HepG2 (cell line): ENCODE measurements around the gene RGS10. TPM values are rescaled to one million over a fixed set of nuclear protein-coding genes. Genes with fewer than 3 reads are reported as not detected.
A peak's percentile ranks its signal among the peaks of the same experiment; 100 is the strongest.

Experiments
- ATAC-seq: fragments of 200-7000 bp; cut with Tn5 transposase; 3 replicates; pipeline ENCODE4 v1.9.1; 2020; ENCODE audit warnings: mild to moderate bottlenecking, moderate library complexity
- BruUV-seq: library from RNA; stranded (reverse); fragments of 400-500 nt; replicated peaks from 2 replicates; lab custom pipeline; 2021; lab: Mats Ljungman, UMichigan
- CTCF ChIA-PET: fragments of 300-600 bp; formaldehyde crosslinking; extraction: SDS; loops from one replicate; lab custom pipeline; 2021; ENCODE audit warnings: low total read pairs, inconsistent platforms, low intra/inter-chr PET ratio; lab: Yijun Ruan, JAX
- POLR2A ChIA-PET: fragments of 350-600 bp; sonication (Branson Sonifier 250); formaldehyde crosslinking; loops from one replicate; lab custom pipeline; 2020; ENCODE audit warnings: antibody characterized with exemption, inconsistent platforms; lab: Yijun Ruan, JAX
- DNase-seq: peaks from one replicate; pipeline ENCODE4 v3.0.0-alpha.2; 2015; ENCODE audit warnings: low spot score
- FAIRE-seq: peaks from 3 replicates; lab custom pipeline; 2011; peaks lifted over from hg19 to GRCh38; lab: Jason Lieb, UNC
- H2AFZ ChIP-seq: one replicate; pipeline ENCODE4 v1.6.1; 2011; ENCODE audit warnings: low read length, inconsistent platforms
- H3K27ac ChIP-seq: fragments of 300-600 bp; 3 replicates; pipeline ENCODE4 v1.8.0; 2011; ENCODE audit warnings: mixed run types, mild to moderate bottlenecking, mixed read lengths, low read length, inconsistent platforms; ENCODE audit not compliant: insufficient read depth; ENCODE audit errors: extremely low read length
- H3K27me3 ChIP-seq, 2 experiments: fragments of 200-600 bp in 1 of 2; 2 replicates in 1 of 2; 3 replicates in 1 of 2; pipeline versions ENCODE4 v1.6.0 to v1.8.0; 2011; ENCODE audit warnings: low read length in 2 of 2, mild to moderate bottlenecking in 2 of 2, moderate library complexity in 2 of 2, inconsistent platforms in 1 of 2; ENCODE audit not compliant: insufficient read depth in 2 of 2, control insufficient read depth in 1 of 2
- H3K36me3 ChIP-seq, 2 experiments: fragments of 200-600 bp in 1 of 2; replicated peaks in 1 of 2; 2 replicates in 1 of 2; 3 replicates in 1 of 2; pipeline versions ENCODE4 v1.5.1 to v1.8.0; 2011; ENCODE audit warnings: low read length in 2 of 2, inconsistent platforms in 1 of 2; ENCODE audit not compliant: insufficient read depth in 2 of 2, control insufficient read depth in 1 of 2
- H3K4me1 ChIP-seq: 2 replicates; pipeline ENCODE4 v1.5.1; 2012; ENCODE audit warnings: low read length, inconsistent platforms; ENCODE audit not compliant: insufficient read depth
- H3K4me2 ChIP-seq: 2 replicates; pipeline ENCODE4 v1.6.0; 2011; ENCODE audit warnings: low read depth, low read length, inconsistent platforms
- H3K4me3 ChIP-seq, 3 experiments: fragments of 200-600 bp in 1 of 3; sonication (generic), shearing (Covaris generic) in 1 of 3; replicated peaks in 1 of 3; 2 replicates each; pipeline ENCODE4 v1.5.1; 2011 to 2016; ENCODE audit warnings: low read length in 3 of 3, inconsistent platforms in 2 of 3, low read depth in 2 of 3, mild to moderate bottlenecking in 2 of 3, control low read depth in 1 of 3, mixed read lengths in 1 of 3; ENCODE audit not compliant: insufficient read depth in 1 of 3
- H3K79me2 ChIP-seq: one replicate; pipeline ENCODE4 v1.6.1; 2011; ENCODE audit warnings: low read length, inconsistent platforms; ENCODE audit not compliant: insufficient read depth
- H3K9ac ChIP-seq: 2 replicates; pipeline ENCODE4 v1.6.0; 2011; ENCODE audit warnings: mild to moderate bottlenecking, low read depth, low read length, inconsistent platforms; ENCODE audit not compliant: insufficient read depth
- H3K9me3 ChIP-seq: 2 replicates; pipeline ENCODE4 v1.5.1; 2012; ENCODE audit warnings: mild to moderate bottlenecking, low read length
- H4K20me1 ChIP-seq: 2 replicates; pipeline ENCODE4 v1.6.0; 2011; ENCODE audit warnings: inconsistent platforms, mild to moderate bottlenecking, low read length, moderate library complexity; ENCODE audit not compliant: insufficient read depth
- CEBPG ChIP-seq: IDR thresholded peaks from 2 replicates; pipeline ENCODE4 v1.6.1; 2016
- MAFF ChIP-seq: IDR thresholded peaks from 2 replicates; pipeline ENCODE4 v1.6.1; 2011; ENCODE audit warnings: low read depth, low read length, improper control_type of control experiment
- MAFK ChIP-seq, 2 experiments: IDR thresholded peaks in 1 of 2; conservative IDR thresholded peaks in 1 of 2; 2 replicates each; pipeline ENCODE4 v1.6.1; 2011; ENCODE audit warnings: improper control_type of control experiment in 2 of 2, low read length in 2 of 2
- MIXL1 ChIP-seq: IDR thresholded peaks from 2 replicates; pipeline ENCODE4 v1.6.1; 2016
- MYC ChIP-seq: sonication (generic); formaldehyde crosslinking; IDR thresholded peaks from 2 replicates; pipeline ENCODE4 v1.9.0; 2021; ENCODE audit warnings: missing genetic modification reagents, borderline replicate concordance
- RFXAP ChIP-seq: sonication (generic); formaldehyde crosslinking; IDR thresholded peaks from 2 replicates; pipeline ENCODE4 v1.4.0; 2020; ENCODE audit warnings: missing genetic modification reagents, borderline replicate concordance
- SOX5 ChIP-seq: IDR thresholded peaks from 2 replicates; pipeline ENCODE4 v1.6.1; 2016; ENCODE audit warnings: borderline replicate concordance
- TBL1XR1 ChIP-seq: fragments of 150-350 bp; IDR thresholded peaks from 2 replicates; pipeline ENCODE4 v1.6.1; 2014; ENCODE audit warnings: borderline replicate concordance, low read length; ENCODE audit not compliant: partially characterized antibody
- ZNF225 ChIP-seq: sonication (generic); formaldehyde crosslinking; IDR thresholded peaks from 2 replicates; pipeline ENCODE4 v1.4.0; 2020; ENCODE audit warnings: mild to moderate bottlenecking, missing genetic modification reagents
- ZNF230 ChIP-seq: sonication (generic); formaldehyde crosslinking; IDR thresholded peaks from 2 replicates; pipeline ENCODE4 v1.4.0; 2020; ENCODE audit warnings: mild to moderate bottlenecking, missing genetic modification reagents
- ZNF362 ChIP-seq: sonication (generic); formaldehyde crosslinking; IDR thresholded peaks from 2 replicates; pipeline ENCODE4 v1.4.0; 2020; ENCODE audit warnings: missing genetic modification reagents, mild to moderate bottlenecking, borderline replicate concordance
- WGBS: methylation state at CpG from one replicate; pipeline ENCODE4 v1.1.6; 2017; ENCODE audit warnings: low lambda C conversion rate; 5-methylcytosine and 5-hydroxymethylcytosine counted together
- in situ Hi-C: cut with HindIII; loops from 2 replicates; pipeline ENCODE4 v1.10.0; 2017; ENCODE audit warnings: low pct_unique_long_range_greater_than_20kb; ENCODE audit not compliant: extremely low pct_ligation_motif_present
- intact Hi-C: fragments of 100-400 bp; cut with micrococcal nuclease; formaldehyde crosslinking; loops from one replicate; pipeline ENCODE4 v1.10.0; 2022; ENCODE audit not compliant: unreplicated experiment
- polyA plus RNA-seq, 8 experiments: library from polyadenylated mRNA; depleted of rRNA in 3 of 8; stranded (reverse) in 7 of 8; unstranded in 1 of 8; fragments of >200 nt; fragmentation: Illumina TruSeq in 4 of 8; extraction: Trizol in 4 of 8; gene quantifications; 2 replicates each; pipeline versions ENCODE4 v1.2.1 to v1.2.3, GENCODE V29; 2011 to 2016; ENCODE audit warnings: low read depth in 4 of 8, missing spikeins in 1 of 8, mixed read lengths in 1 of 8; ENCODE audit not compliant: insufficient read depth in 1 of 8
- total RNA-seq, 5 experiments: library from RNA; depleted of rRNA; stranded (reverse); fragments of >200 nt; fragmentation: Illumina TruSeq; extraction: Trizol; gene quantifications; 2 replicates each; pipeline ENCODE4 v1.2.3, GENCODE V29; 2016; ENCODE audit warnings: low read depth in 1 of 5
- TF ChIP-seq, protein P1 (sequence below): sonication (generic); formaldehyde crosslinking; conservative IDR thresholded peaks from 2 replicates; pipeline ENCODE4 v1.5.0; 2020; ENCODE audit warnings: missing genetic modification reagents
- TF ChIP-seq, protein P2 (sequence below): sonication (generic); formaldehyde crosslinking; IDR thresholded peaks from 2 replicates; pipeline ENCODE4 v1.8.1; 2023; ENCODE audit warnings: missing genetic modification reagents, inconsistent platforms, borderline replicate concordance

RGS10 gene
- total and polyA plus RNA-seq, 2 of the 13 experiments (the other 11 are each of a cell fraction or from before 2014, with no cell fraction given), result 1.7 to 5.1 TPM

- TF ChIP-seq, protein P1, sequence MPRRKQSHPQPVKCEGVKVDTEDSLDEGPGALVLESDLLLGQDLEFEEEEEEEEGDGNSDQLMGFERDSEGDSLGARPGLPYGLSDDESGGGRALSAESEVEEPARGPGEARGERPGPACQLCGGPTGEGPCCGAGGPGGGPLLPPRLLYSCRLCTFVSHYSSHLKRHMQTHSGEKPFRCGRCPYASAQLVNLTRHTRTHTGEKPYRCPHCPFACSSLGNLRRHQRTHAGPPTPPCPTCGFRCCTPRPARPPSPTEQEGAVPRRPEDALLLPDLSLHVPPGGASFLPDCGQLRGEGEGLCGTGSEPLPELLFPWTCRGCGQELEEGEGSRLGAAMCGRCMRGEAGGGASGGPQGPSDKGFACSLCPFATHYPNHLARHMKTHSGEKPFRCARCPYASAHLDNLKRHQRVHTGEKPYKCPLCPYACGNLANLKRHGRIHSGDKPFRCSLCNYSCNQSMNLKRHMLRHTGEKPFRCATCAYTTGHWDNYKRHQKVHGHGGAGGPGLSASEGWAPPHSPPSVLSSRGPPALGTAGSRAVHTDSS (CRISPR knock-in tag), result no peak
- TF ChIP-seq ZNF230, result no peak
- no peak for TF ChIP-seq MIXL1 (CRISPR knock-in tag)
- no peak for TF ChIP-seq ZNF362 (CRISPR knock-in tag)
- TF ChIP-seq ZNF225 (CRISPR knock-in tag), result no peak
- TF ChIP-seq SOX5 (CRISPR knock-in tag), result no peak
- no peak for TF ChIP-seq RFXAP (CRISPR knock-in tag)
These were observed at the start of gene RGS10 (continued) for GRCh38 chr10:119542357-119542987.

GRCh38 chr10:119588071-119588470, 45.6 kb upstream of the RGS10 start:
- ATAC-seq (no peak), FAIRE-seq (no peak), DNase-seq (no peak)
- BruUV-seq, result no TSS peak
- Histone ChIP-seq H3K36me3 (peaks cover 12 to 41% of the 10 kb centered on the region in 2 experiments), H3K27ac (no peak overlapping the region), H3K27me3 (no peaks in the 10 kb centered on the region), H4K20me1 (peaks cover 56% of the 10 kb centered on the region), H3K4me2 (no peak overlapping the region), H3K9ac (no peak overlapping the region), H2AFZ (no peak overlapping the region), H3K79me2 (peaks cover 91% of the 10 kb centered on the region), H3K4me3 (no peak overlapping the region), H3K4me1 (peaks cover 15% of the 10 kb centered on the region), H3K9me3 (no peaks in the 10 kb centered on the region)
- in situ Hi-C loops, result no loop called here
- 95% methylated on average over 4 of the region's 4 CpGs for WGBS
- POLR2A ChIA-PET, result no interaction called here
- CTCF ChIA-PET, result no interaction called here
- no peak for TF ChIP-seq MYC
- TF ChIP-seq CEBPG, result no peak
- peak; percentile 60 for TF ChIP-seq MAFF
- TF ChIP-seq MAFK (conservative IDR thresholded peaks at IDR 0.05 in 1 of 2, IDR thresholded peaks at IDR 0.05 in 1 of 2; ENCODE audit: low read length in 2 of 2), result peak; percentile 66 to 72
- TF ChIP-seq TBL1XR1, result no peak
- TF ChIP-seq, protein P2, sequence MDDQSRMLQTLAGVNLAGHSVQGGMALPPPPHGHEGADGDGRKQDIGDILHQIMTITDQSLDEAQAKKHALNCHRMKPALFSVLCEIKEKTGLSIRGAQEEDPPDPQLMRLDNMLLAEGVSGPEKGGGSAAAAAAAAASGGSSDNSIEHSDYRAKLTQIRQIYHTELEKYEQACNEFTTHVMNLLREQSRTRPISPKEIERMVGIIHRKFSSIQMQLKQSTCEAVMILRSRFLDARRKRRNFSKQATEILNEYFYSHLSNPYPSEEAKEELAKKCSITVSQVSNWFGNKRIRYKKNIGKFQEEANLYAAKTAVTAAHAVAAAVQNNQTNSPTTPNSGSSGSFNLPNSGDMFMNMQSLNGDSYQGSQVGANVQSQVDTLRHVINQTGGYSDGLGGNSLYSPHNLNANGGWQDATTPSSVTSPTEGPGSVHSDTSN, result no peak
- intact Hi-C loops, result no loop called here
